HG03571 (cell line): ENCODE measurements around the gene ARCN1.

Experiments used
- ATAC-seq: cut with Tn5 transposase; IDR thresholded peaks from one replicate; pipeline ENCODE4 v1.9.1; 2021; ENCODE audit not compliant: unreplicated experiment

ARCN1 gene

DNA sequence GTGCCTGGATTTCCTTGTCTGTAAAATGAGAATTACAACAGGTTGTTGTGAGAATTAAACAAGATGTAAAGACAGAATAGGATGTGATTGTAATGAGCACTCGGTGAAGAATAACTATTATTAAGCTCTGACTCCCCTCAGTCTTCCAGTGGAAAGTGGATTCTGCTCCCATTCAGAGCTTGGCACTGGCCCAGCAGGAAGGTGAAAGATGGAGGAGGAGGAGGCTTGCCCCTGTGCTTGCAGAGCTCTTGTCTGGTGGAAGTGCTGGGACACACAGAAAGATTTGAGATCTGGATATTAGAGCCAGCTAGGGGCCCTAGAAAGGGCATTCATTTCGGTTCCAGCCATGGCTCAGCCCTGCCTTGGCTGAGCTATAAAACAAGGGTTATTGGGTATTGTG is 63.4 kb downstream of the ARCN1 start:
- no peak for ATAC-seq

DNA sequence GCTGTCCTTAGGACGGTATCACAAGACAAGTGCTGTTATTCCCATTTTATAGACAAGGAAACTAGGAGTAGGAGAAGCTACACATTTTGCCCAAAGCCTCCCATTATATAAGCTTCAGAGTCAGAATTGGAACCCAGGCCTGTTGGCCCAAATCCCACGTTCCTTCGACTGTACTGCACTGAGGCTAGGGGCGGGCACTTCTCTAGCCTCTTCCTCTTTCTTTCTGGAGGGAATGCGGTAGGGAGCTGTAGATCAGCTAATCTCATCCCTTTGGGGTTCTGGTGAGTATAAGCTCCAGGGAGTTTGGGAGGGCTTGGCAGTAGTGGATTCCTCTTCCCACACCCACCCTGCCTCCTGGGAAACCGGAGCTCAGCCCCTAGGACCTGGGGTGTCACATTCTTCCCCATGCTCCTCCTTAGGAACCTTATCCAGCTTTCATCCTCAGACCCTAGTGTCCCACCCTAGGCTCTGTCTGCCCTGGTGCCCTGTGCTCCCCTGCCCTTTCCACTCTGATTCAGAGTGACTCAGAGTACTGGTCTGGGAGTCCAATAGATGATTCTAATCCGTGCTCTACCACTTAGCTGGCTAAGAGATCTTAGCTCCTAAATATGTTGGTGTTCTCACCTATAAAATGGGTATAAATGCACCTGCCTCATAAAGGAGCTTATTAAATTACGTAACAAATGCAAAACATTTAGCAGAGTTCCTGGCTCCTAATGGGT is 64.5 kb downstream of the ARCN1 start:
- no peak for ATAC-seq

DNA sequence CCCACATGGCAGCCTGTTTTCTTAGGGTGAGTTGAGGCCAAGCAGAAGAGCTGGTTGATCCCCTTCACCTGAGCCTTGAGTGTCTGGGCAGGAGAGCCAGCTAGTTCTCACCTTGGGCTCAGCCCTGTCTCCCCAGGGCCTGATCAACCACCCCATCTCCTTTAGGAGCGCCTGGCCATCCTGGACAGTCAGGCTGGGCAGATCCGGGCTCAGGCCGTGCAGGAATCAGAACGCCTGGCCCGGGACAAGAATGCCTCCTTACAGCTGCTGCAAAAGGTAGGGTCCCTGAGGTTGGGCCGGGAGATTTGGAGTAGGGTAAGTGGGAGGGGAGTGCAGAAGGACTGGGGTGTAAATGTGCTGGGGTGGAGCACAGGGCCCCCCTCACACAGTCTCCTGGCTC is 66.5 kb downstream of the ARCN1 start:
- no peak for ATAC-seq

DNA sequence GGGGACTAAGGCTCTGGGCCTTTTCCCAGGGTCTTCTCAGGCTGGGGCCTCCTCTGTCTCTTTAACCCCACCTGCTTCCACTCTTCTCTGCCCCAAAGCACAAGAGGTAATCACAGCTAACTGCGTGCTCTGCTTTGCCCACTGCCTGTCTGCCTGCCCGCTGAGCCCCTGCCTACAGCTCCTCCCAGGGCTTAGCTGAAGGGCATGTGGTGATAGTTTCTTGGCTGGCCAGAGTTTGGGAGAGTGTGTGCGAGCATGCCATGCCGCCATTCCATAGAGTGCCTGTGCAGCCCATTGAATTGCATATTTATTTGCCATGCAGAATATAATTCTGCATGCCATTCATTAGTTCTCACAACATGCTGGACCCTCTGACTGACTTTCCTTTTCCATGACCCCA is 67.7 kb downstream of the ARCN1 start:
- no peak for ATAC-seq

DNA sequence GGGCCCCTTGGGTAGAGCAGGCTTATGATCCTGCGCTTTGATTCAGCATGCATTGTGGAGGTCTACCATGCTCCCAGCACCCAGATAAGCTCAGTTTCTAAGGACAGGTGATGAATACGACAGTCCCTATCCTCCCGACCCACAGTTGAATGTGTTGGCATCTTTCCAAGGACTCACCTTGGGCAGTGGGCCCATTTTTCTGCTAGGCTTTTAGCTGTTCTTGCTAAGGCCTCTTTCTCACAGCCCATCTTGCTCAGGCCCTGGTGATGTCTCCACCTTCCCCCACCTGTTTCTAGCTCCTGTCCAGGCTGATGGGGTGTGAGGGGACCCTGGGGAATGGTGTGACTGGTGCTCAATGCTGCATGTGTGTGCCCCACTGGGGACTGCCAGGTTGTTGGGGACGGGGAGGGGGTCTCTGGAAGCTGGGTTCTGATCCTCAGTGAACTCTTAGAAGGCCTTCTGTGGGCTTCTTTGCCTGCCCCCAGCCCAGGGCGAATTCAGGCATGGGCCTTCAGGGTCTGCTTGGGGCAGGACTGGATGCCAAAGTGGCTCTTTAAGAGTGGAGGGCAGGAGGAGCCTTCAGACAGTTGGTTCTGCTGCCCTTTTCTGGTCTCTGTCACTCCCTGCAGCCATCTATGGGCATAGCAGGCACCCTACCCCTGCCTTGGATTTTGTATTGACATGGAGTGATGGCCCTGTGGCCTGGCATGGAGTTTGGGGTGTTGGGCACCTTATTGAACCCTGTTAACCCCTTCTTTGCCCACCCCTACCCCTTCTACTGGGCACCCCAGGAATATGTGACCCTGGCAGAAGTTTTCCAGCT is 68.3 kb downstream of the ARCN1 start:
- no peak for ATAC-seq

DNA sequence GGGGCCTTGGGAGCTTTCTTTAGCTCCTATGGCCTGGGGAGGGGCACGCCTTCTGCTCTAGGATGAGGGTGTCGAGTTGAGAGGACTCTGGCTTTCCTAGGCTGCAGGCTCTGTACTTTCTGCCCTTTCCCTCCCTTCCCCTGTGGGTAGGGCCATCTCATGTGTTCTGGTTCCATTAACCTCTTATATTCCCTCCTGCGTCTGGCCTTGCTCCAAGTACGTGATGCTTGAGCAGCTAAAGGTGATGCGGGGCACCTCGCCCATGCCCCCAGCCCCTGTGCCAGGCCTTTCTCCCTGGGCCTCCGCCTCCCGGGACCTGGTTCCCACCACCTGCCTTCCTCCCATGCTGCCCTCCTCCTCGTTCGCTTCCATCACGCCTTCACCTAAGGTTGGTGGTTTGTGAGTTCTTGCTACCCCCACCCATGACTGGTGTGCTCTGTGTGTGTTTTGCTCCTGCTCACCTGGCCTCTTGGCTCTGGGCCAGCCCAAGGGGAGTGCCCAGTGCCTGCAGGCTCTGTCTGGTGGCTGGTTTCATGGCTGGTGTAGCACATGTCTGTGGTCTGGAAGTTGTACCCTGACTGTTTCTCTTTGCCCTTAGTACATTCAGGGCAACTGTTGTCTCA is 69.3 kb downstream of the ARCN1 start:
- no peak for ATAC-seq

DNA sequence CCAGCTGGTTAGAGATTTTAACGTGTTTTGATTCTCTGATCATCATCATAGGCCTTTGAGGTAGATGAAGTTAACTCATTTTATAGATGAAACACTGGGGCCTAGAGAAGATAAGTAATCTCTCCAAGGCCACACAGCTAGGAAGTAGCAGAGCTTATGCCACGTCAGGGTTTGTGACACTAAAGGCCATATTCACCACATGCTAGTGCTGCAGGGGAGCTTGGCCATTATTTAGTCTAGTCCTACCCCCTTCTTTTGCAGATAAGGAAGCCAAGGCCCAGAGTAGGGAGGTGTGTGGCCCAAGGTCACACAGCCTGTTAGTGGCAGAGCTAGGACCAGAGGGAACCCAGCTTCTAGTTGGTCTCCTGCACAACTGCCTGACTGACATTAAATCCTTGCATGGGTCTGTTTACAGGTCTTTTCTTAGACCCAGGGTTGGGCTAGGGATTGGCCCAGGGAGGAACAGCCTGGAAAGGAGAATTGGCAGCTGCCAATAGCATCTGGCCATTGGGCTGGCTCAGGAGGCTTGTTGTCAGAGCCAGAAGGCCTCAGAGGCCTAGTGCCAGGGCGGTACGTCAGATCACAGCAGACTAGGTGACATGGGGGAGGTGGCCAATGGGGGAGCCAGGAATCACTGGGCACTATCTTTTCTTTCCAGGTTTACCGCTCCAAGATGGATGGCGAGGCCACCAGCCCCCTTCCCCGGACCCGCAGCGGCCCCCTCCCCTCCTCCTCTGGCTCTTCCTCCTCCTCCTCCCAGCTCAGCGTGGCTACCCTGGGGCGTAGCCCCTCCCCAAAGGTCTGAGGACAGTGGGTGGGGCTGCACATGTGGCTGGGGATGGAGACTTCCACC is 71.2 kb downstream of the ARCN1 start:
- no peak for ATAC-seq

DNA sequence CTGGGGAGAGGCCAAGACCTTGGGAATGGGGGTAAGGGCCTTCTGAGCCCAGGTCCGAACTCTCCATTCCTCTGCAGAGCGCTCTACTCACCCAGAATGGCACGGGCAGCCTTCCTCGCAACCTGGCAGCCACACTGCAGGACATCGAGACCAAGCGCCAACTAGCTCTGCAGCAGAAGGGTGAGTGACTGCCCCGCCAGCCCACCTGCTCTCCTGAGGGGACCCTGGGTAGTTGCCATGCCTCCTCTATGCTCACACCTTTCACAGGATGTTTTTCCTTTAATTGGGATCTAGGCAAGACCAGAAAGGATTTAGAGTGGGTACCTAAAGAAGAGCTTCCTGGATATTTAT is 71.8 kb downstream of the ARCN1 start:
- no peak for ATAC-seq

DNA sequence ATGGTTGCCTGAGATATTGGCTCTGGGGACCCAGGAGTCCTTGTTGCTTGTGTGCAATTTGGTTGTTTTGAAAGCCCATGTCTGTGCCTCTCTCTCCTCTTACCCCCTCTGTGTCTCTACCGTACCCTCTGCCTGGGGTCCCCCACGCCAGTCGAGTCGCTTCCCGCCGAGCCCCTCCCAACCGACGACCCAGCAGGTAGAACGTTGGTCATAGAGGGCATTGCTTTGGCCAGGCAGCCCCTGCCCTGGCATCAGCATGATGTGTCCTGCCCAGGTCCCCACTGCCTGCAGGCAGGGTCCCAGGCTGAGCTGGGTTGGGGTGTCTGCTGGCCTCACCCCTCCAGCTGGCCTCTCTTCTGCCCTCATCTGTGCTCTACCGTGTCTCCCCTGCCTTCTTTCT is 72.3 kb downstream of the ARCN1 start:
- ATAC-seq = no peak

DNA sequence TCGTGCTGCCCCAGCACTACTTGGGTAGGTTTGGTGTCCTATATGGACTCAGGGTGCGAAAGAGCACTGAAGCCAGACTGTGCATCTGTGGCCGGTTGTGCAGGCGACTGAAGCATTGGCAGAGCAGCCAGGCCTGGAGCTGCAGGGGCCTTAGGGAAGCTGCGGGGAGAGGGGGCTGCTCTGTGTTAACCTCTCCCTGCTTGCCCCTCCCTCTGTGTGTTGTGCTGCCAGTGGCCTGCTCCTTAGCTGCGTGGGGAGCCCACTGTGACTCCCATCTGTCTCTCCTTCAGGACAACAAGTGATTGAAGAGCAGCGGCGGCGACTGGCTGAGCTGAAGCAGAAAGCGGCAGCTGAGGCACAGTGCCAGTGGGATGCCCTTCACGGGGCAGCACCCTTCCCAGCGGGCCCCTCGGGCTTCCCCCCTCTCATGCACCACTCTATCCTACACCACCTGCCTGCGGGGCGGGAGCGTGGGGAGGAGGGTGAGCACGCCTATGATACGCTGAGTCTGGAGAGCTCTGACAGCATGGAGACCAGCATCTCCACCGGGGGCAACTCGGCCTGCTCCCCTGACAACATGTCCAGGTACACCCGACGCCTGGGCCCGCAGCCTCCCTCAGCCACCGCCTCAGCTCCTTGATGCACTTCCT is 73.0 kb downstream of the ARCN1 start:
- ATAC-seq = no peak

DNA sequence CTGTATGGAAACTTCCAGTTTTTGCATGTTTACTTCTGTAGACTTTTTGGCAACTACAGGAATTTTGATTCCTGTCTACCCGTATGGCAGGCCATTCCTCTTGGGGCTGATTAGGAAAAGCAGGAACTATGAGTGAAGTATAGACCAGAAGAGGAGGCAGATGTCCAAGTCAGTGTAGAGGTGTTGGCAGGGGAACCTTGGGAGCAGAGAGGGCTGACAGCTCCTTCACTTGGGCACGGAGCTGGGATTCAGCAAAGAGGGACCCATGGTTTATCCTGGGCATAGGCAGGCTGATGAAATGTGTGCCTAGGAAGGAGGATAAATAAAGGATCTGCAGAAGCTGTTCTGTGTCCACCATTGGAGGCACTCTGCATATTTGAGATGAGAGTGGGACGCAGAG is 74.2 kb downstream of the ARCN1 start:
- ATAC-seq = no peak

DNA sequence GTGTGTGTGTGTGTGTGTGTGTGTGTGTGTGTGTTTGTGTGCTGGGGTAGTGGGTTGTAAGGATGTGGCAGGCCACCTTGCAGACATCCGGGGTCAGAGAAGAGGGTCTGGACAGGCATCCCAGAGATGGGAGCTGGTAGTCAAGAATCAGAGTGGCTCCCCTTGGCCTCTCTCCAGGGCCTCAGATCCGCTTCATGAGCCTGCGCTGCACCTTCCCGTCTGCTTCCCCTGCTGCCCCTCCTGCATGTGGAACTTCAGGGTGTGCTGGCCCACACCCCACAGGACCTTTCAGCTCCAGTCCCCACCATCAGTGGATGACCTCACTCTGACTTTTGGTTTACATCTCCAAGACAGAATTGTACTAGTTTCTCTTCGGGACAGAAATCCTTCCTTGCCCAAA is 76.1 kb downstream of the ARCN1 start:
- ATAC-seq = no peak

DNA sequence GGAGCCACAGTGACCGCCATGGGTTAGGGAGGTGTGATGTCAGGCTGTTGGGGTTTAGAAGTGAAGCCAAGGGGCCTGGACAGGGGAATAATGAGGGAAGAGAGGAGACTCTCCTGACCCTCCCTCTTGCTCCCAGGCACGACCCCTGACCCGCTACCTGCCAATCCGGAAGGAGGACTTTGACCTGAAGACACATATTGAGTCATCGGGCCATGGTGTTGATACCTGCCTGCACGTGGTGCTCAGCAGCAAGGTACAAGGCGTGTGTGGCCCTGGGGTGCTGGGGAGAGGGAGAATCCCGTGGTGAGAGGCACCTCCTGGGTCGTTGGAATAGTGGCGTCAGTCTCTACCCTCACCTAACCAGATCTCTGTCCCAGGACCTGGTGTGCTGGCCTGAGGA is 77.7 kb downstream of the ARCN1 start:
- ATAC-seq = no peak

DNA sequence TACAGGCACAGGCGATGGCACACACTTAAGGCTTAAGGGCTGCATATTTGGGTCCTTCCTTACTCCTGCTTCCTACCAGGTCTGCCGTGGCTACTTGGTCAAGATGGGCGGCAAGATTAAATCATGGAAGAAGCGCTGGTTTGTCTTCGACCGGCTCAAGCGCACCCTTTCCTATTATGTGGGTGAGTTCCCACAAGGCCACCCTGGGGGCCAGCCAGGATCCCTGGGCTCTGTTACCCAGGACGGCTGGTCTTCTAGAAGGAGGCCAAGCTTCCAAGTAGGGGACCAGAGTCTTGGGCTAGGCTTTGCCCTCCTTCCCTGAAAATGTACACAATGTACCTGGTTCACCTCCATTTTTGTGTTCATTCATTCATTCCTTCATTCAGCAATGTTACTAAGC is 78.2 kb downstream of the ARCN1 start:
- no peak for ATAC-seq

DNA sequence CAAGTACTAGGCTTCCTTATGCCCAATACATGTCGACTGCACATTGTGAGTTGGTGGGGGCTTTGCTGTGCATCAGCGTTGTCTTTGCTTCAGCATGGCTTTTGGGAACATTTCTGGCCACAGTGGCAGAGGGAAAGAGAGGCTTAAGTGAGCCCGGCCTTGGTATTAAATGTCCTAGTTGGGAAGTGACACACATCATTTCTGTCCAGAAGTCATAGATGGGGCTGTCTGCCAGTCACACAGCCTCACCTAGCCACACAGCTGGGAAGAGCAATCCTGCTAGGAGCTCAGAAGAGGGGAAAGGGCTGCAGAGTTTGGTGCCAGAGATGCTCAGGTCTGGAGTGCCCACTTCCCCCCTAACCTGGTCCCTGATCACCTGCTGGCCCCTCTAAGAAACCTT is 79.6 kb downstream of the ARCN1 start:
- no peak for ATAC-seq
